Stomach (tissue), 4 donors: ENCODE results near the gene LOXL1.

Experiments used
- EP300 ChIP-seq: sonication (generic); formaldehyde crosslinking; IDR thresholded peaks from one replicate; pipeline ENCODE4 v1.6.1; 2017; ENCODE audit warnings: antibody characterized with exemption
- POLR2A ChIP-seq, 4 donors: fragments of 450-650 bp; IDR thresholded peaks; one replicate each; pipeline ENCODE4 v1.6.1; 2016; ENCODE audit warnings: antibody characterized with exemption in 4 of 4, control low read depth in 2 of 4, mild to moderate bottlenecking in 1 of 4, moderate library complexity in 1 of 4
- POLR2AphosphoS5 ChIP-seq, 3 donors: sonication (generic); formaldehyde crosslinking; IDR thresholded peaks; one replicate each; pipeline ENCODE4 v1.6.1; 2016; ENCODE audit warnings: antibody characterized with exemption in 3 of 3
- TF ChIP-seq, protein P1 (sequence below), 7 experiments: fragments of 450-650 bp in 4 of 7; fragments of 200-600 bp in 3 of 7; sonication (generic) in 3 of 7; IDR thresholded peaks; one replicate each; pipeline ENCODE4 v1.5.1; 2016 to 2019; ENCODE audit warnings: antibody characterized with exemption in 7 of 7, control low read depth in 2 of 7, mild to moderate bottlenecking in 1 of 7

DNA sequence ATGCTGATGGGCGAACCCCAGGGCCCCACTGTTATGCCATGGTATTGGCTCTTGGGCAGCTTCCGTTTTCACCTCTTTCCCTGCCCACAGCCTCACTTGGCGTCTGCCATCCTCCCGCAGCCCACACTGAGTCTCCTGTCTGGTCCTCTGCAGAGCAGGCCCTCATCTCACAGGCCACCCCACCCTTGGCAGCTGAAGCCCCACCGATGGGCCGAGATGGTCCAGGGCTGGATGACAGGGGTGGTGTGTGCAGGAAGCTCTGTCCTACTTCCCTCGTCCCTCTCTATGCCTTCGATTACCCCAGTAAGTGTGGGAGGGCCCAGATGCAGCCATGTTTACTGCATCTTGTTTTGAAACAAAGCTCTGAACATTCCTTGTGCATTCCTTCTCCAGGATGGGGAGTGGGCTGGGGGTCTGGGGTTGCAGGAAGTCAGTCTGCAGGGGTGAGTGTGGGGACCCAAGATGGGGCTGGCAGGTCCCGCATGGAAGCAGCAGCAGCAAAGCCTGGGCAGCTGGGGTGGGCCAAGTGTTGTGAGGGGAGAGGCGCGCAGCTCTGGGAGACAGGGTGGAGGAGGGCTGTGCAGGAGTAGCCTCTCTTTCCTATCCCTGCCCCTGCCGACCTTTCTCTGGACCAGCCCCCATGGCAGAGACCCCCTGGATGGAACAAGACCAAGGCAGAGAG lies 32.0 kb upstream of the LOXL1 start:
- TF ChIP-seq, protein P1, sequence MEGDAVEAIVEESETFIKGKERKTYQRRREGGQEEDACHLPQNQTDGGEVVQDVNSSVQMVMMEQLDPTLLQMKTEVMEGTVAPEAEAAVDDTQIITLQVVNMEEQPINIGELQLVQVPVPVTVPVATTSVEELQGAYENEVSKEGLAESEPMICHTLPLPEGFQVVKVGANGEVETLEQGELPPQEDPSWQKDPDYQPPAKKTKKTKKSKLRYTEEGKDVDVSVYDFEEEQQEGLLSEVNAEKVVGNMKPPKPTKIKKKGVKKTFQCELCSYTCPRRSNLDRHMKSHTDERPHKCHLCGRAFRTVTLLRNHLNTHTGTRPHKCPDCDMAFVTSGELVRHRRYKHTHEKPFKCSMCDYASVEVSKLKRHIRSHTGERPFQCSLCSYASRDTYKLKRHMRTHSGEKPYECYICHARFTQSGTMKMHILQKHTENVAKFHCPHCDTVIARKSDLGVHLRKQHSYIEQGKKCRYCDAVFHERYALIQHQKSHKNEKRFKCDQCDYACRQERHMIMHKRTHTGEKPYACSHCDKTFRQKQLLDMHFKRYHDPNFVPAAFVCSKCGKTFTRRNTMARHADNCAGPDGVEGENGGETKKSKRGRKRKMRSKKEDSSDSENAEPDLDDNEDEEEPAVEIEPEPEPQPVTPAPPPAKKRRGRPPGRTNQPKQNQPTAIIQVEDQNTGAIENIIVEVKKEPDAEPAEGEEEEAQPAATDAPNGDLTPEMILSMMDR (IDR thresholded peaks at IDR 0.05) = no peak
- TF ChIP-seq POLR2AphosphoS5 (IDR thresholded peaks at IDR 0.05) = no peak
- no peak for TF ChIP-seq POLR2A (IDR thresholded peaks at IDR 0.05)
- TF ChIP-seq EP300 = no peak
